Measurements from ENCODE around the gene ZNF445.
"Not testable (repeated sequence)": the region's sequence is repeated elsewhere in the genome, so short reads cannot be mapped to it uniquely, and the experiment has no call there.

ZNF445 gene

DNA sequence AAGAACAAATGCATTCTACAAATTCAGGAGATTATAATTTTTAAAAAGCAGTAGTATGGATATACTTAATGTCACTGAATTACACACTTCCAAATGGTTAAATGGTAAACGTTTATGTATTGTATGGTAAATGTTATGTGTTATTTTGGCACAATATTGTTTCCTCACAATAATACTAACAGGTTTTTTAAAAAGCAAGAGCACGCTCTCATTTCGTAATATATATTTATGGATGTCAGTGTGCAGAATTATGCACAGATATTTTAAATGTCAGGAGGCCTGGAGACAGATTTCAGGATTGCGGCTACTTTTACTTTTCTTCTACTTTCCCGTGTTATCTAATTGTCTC, 533 bp downstream of the ZNF445 start:
- TF ChIP-seq EZH2phosphoT487 (IDR thresholded peaks at IDR 0.05; ENCODE audit: borderline replicate concordance, low read length) (no peak), CTCF (IDR thresholded peaks at IDR 0.05; ENCODE audit: low read depth, low read length, poor library complexity, severe bottlenecking) (no peak)
- H3K27ac ChIP-seq (ENCODE audit: low read depth, low read length) = no peak overlapping the region
- no peaks in the 10 kb centered on the region; the same call in 1 of the 2 replicates for H4K20me1 ChIP-seq (ENCODE audit: control insufficient read depth, insufficient read depth, low read depth, low read length)
- H3K4me3 ChIP-seq (ENCODE audit: low read length) = peak overlapping the region; percentile 80
- peaks cover 52% of the 10 kb centered on the region for H3K79me2 ChIP-seq (ENCODE audit: control insufficient read depth, low read length)
- no peaks in the 10 kb centered on the region for H3K36me3 ChIP-seq (ENCODE audit: control insufficient read depth, low read length)
- H3K4me1 ChIP-seq (ENCODE audit: control insufficient read depth, low read length) = peaks cover 26% of the 10 kb centered on the region
- H3K9me3 ChIP-seq (ENCODE audit: control insufficient read depth, insufficient read depth, low read length) = no peaks in the 10 kb centered on the region
- no peaks in the 10 kb centered on the region for H3F3A ChIP-seq (ENCODE audit: control insufficient read depth, insufficient read depth)
- no peaks in the 10 kb centered on the region for H3K27me3 ChIP-seq (ENCODE audit: control insufficient read depth, low read length)
- H3K9me2 ChIP-seq (replicated peaks; ENCODE audit: control insufficient read depth, low read length) = no peaks in the 10 kb centered on the region
- H3K4me2 ChIP-seq (ENCODE audit: low read length) = peak overlapping the region; percentile 77

DNA sequence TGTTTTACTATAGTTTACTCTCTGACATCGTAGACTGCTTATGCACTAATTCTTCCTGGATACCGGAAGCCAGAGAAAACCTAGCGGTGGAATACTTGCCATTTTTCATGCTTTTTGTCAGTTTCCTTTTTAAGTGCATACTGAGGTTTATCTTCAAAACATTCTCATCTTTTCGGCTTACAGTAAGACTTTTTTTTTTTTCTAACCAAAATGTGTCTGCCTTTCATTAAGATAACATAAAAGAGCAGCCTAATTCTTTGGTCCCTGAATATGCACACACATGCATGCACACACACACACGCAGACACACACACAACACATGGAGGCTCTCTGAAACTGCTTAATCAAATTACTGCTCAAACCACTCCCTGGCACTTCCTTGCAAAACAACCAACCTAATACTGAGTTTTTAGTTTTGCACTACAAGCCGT, 1.3 kb downstream of the ZNF445 start:
- Histone ChIP-seq H3K9me3 (ENCODE audit: control insufficient read depth, insufficient read depth, low read length) (no peaks in the 10 kb centered on the region), H3K79me2 (ENCODE audit: control insufficient read depth, low read length) (peaks cover 59% of the 10 kb centered on the region), H3K4me2 (ENCODE audit: low read length) (peak overlapping the region; percentile 77), H4K20me1 (ENCODE audit: control insufficient read depth, insufficient read depth, low read depth, low read length) (no peaks in the 10 kb centered on the region; the same call in 1 of the 2 replicates), H3K9me2 (replicated peaks; ENCODE audit: control insufficient read depth, low read length) (no peaks in the 10 kb centered on the region), H3K36me3 (ENCODE audit: control insufficient read depth, low read length) (0 out of 2 replicates have a peak, but pooled peaks cover 2% of the 10 kb centered on the region), H3K27me3 (ENCODE audit: control insufficient read depth, low read length) (no peaks in the 10 kb centered on the region), H3K4me1 (ENCODE audit: control insufficient read depth, low read length) (peaks cover 32% of the 10 kb centered on the region), H3K27ac (ENCODE audit: low read depth, low read length) (no peak overlapping the region), H3K4me3 (ENCODE audit: low read length) (peak overlapping the region; percentile 80), H3F3A (ENCODE audit: control insufficient read depth, insufficient read depth) (no peaks in the 10 kb centered on the region)
- TF ChIP-seq EZH2phosphoT487 (IDR thresholded peaks at IDR 0.05; ENCODE audit: borderline replicate concordance, low read length) (no peak), CTCF (IDR thresholded peaks at IDR 0.05; ENCODE audit: low read depth, low read length, poor library complexity, severe bottlenecking) (no peak)

- H4K20me1 ChIP-seq (ENCODE audit: control insufficient read depth, insufficient read depth, low read depth, low read length); H3K9me3 ChIP-seq (ENCODE audit: control insufficient read depth, insufficient read depth, low read length); H3K27ac ChIP-seq (ENCODE audit: low read depth, low read length); H3K9me2 ChIP-seq (replicated peaks; ENCODE audit: control insufficient read depth, low read length); H3K4me3 ChIP-seq (ENCODE audit: low read length); H3F3A ChIP-seq (ENCODE audit: control insufficient read depth, insufficient read depth); H3K4me2 ChIP-seq (ENCODE audit: low read length); H3K27me3 ChIP-seq (ENCODE audit: control insufficient read depth, low read length): not testable (repeated sequence)
- Histone ChIP-seq H3K36me3 (ENCODE audit: control insufficient read depth, low read length) (peaks cover 15% of the 10 kb centered on the region), H3K79me2 (ENCODE audit: control insufficient read depth, low read length) (peaks cover 72% of the 10 kb centered on the region), H3K4me1 (ENCODE audit: control insufficient read depth, low read length) (peaks cover 36% of the 10 kb centered on the region)
These were observed 2.6 kb downstream of the ZNF445 start for GRCh38 chr3:44474886-44475285.

DNA sequence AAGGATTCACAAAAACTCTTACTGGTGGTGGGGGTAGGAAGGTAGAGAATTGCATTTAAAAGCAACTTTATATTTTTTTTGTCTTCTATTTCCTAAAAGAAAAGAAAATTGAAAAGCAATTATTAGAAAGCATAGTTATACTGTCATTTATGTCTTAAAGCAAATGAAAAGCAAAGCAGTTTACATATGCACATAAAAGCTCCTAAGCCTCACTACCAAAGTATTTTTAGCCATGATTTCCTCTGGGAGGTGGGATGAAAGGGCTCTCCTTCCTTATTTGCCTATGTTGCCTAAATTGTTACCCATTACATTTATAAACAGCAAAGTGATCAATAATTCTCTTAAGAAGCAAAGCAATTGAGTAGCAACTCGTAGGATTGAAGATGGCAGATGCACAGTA, 7.0 kb downstream of the ZNF445 start:
- Histone ChIP-seq H3K79me2 (ENCODE audit: control insufficient read depth, low read length) (peaks cover 61% of the 10 kb centered on the region), H3K4me2 (ENCODE audit: low read length) (no peak overlapping the region)

More for the DNA sequence above, 7.0 kb downstream of the ZNF445 start:
- Histone ChIP-seq H4K20me1 (ENCODE audit: control insufficient read depth, insufficient read depth, low read depth, low read length) (no peaks in the 10 kb centered on the region; the same call in 1 of the 2 replicates), H3K27me3 (ENCODE audit: control insufficient read depth, low read length) (no peaks in the 10 kb centered on the region), H3F3A (ENCODE audit: control insufficient read depth, insufficient read depth) (no peaks in the 10 kb centered on the region), H3K4me3 (ENCODE audit: low read length) (no peak overlapping the region), H3K27ac (ENCODE audit: low read depth, low read length) (no peak overlapping the region), H3K4me1 (ENCODE audit: control insufficient read depth, low read length) (peaks cover 22% of the 10 kb centered on the region), H3K9me3 (ENCODE audit: control insufficient read depth, insufficient read depth, low read length) (no peaks in the 10 kb centered on the region), H3K9me2 (replicated peaks; ENCODE audit: control insufficient read depth, low read length) (no peaks in the 10 kb centered on the region), H3K36me3 (ENCODE audit: control insufficient read depth, low read length) (peaks cover 24% of the 10 kb centered on the region)
- TF ChIP-seq EZH2phosphoT487 (IDR thresholded peaks at IDR 0.05; ENCODE audit: borderline replicate concordance, low read length) (no peak), CTCF (IDR thresholded peaks at IDR 0.05; ENCODE audit: low read depth, low read length, poor library complexity, severe bottlenecking) (no peak)

Measured in DOHH2 (cell line).